Mammary epithelial cell (primary cell): ENCODE measurements around the gene ANKUB1.
"Not testable (repeated sequence)": the region's sequence is repeated elsewhere in the genome, so short reads cannot be mapped to it uniquely, and the experiment has no call there.

Experiments
- EZH2 ChIP-seq: IDR thresholded peaks from 2 replicates; pipeline ENCODE4 v1.6.1; 2012; ENCODE audit warnings: low read length, inconsistent platforms, borderline replicate concordance
- TF ChIP-seq, protein P1 (sequence below), 2 donors: IDR thresholded peaks in 1 of 2; conservative IDR thresholded peaks in 1 of 2; 2 replicates each; pipeline ENCODE4 v1.5.1; 2011 to 2012; ENCODE audit warnings: inconsistent platforms in 2 of 2, low read length in 2 of 2, mild to moderate bottlenecking in 2 of 2, control low read depth in 1 of 2, low read depth in 1 of 2; ENCODE audit not compliant: insufficient read depth in 1 of 2; ENCODE audit errors: extremely low read depth in 1 of 2

DNA sequence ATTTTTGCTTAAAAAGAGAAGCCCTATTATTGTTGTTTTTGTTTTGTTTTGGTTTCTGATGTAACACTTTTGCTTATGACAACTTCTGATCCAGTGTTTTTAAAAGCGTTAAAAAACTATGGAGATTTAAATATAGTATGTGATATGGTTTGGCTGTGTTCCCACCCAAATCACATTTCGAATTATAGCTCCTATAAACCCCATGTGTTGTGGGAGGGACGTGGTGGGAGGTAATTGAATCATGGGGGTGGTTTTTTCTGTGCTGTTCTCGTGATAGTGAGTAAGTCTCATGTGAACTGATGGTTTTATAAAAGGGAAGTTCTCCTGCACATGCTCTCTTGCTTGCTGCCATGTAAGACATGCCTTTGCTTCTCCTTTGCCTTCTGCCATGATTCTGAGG is 37.3 kb upstream of the ANKUB1 start:
- TF ChIP-seq, protein P1, sequence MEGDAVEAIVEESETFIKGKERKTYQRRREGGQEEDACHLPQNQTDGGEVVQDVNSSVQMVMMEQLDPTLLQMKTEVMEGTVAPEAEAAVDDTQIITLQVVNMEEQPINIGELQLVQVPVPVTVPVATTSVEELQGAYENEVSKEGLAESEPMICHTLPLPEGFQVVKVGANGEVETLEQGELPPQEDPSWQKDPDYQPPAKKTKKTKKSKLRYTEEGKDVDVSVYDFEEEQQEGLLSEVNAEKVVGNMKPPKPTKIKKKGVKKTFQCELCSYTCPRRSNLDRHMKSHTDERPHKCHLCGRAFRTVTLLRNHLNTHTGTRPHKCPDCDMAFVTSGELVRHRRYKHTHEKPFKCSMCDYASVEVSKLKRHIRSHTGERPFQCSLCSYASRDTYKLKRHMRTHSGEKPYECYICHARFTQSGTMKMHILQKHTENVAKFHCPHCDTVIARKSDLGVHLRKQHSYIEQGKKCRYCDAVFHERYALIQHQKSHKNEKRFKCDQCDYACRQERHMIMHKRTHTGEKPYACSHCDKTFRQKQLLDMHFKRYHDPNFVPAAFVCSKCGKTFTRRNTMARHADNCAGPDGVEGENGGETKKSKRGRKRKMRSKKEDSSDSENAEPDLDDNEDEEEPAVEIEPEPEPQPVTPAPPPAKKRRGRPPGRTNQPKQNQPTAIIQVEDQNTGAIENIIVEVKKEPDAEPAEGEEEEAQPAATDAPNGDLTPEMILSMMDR (conservative IDR thresholded peaks at IDR 0.05 in 1 of 2, IDR thresholded peaks at IDR 0.05 in 1 of 2; ENCODE audit: extremely low read depth in 1 of 2, insufficient read depth in 1 of 2, low read depth in 1 of 2, low read length in 2 of 2) = not testable (repeated sequence)
- not testable (repeated sequence) for TF ChIP-seq EZH2
